ENCODE data around the gene CAP1.

Gene CAP1

DNA sequence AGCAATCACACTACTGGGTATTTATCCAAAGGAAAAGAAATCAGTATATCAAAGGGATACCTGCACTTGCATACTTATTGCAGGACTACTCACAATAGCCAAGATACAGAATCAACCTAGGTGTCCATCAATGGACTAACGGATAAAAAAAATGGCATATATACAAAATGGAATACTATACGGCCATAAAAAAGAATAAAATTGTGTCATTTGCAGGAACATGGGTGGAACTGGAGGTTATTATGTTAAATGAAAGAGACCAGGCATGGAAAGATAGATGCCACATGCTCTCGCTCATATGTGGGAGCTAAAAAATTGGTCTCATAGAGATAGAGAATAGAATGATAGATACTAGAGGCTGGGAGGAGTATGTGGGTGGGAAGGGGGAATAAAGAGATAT lies 29.3 kb upstream of the CAP1 start:
- no peaks in the 10 kb centered on the region for H3K4me1 ChIP-seq (ENCODE audit: control insufficient read depth in 1 of 2, insufficient read depth in 2 of 2, low read length in 2 of 2)
- no peak overlapping the region for H3K9ac ChIP-seq (ENCODE audit: low read depth in 1 of 2, low read length in 2 of 2)

DNA sequence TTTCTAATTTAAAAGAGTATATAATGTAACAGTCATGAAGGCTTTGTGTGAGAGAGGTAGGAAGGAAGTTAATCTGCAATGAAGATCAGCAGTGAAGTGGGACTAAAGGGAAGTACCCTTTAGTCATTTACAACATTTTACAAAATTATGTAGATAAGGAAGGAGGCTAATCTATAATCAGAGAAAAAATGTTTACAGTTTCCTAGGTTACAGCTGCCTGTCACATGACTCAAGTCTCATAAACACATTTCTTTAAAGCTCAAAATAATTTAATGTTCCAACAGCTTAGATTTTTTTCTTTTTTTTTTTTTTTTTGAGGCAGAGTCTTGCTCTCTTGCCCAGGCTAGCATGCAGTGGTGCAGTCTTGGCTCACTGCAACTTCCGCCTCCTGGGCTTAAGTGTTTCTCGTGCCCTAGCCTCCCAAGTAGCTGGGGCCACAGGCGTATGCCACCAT lies 26.2 kb upstream of the CAP1 start:
- Histone ChIP-seq H3K27me3 (ENCODE audit: control insufficient read depth in 1 of 2, insufficient read depth in 2 of 2, low read length in 2 of 2) (no peaks in the 10 kb centered on the region), H3K36me3 (ENCODE audit: control insufficient read depth in 1 of 2, insufficient read depth in 2 of 2, low read length in 2 of 2) (no peaks in the 10 kb centered on the region), H3K4me1 (ENCODE audit: control insufficient read depth in 1 of 2, insufficient read depth in 2 of 2, low read length in 2 of 2) (no peaks in the 10 kb centered on the region), H3K9ac (ENCODE audit: low read depth in 1 of 2, low read length in 2 of 2) (no peak overlapping the region), H3K27ac (ENCODE audit: low read depth, low read length) (no peak overlapping the region), H3K4me3 (ENCODE audit: low read depth in 1 of 2, low read length in 2 of 2) (no peak overlapping the region), H3K9me3 (ENCODE audit: control insufficient read depth in 1 of 2, low read length in 2 of 2) (no peaks in the 10 kb centered on the region)

More for the DNA sequence above, 29.3 kb upstream of the CAP1 start:
- Histone ChIP-seq H3K27me3 (ENCODE audit: control insufficient read depth in 1 of 2, insufficient read depth in 2 of 2, low read length in 2 of 2) (no peaks in the 10 kb centered on the region), H3K9me3 (ENCODE audit: control insufficient read depth in 1 of 2, low read length in 2 of 2) (no peaks in the 10 kb centered on the region), H3K4me3 (ENCODE audit: low read depth in 1 of 2, low read length in 2 of 2) (no peak overlapping the region), H3K27ac (ENCODE audit: low read depth, low read length) (no peak overlapping the region), H3K36me3 (ENCODE audit: control insufficient read depth in 1 of 2, insufficient read depth in 2 of 2, low read length in 2 of 2) (no peaks in the 10 kb centered on the region)

DNA sequence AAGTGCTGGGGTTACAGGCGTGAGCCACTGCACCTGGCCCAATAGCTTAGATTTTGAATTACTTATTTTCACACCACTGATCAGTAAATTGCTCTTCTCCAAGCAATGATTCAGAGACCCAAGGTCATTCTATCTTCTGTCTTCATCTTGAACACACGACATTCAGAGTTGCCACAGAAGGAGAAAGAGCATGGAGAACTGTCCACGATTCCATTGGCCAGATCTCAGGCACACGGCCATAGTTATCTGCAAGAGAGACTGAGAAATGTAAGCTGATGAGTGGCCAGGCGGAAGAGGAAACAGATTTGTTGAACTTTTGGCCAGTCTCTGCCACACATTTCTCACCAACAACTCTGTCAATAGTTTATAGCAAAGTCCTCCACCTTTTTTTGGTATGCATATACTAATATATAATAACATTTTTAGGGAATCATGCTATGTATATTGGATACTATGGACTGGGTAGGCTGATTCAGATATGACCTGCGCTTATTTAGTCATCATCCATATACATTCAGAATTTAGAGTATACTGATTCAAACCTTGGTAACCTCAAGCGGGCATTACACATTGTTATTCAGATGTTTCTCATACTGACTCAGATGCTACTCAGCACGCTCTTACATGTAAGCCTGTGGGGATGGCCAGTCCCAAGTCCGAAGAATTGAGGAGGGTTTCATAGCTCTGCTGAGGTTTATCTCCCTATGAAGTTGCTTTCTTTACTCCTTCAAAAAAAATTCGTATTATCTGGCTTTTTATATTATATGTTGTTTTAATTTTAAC lies 25.5 kb upstream of the CAP1 start:
- Histone ChIP-seq H3K27ac (ENCODE audit: low read depth, low read length) (no peak overlapping the region), H3K36me3 (ENCODE audit: control insufficient read depth in 1 of 2, insufficient read depth in 2 of 2, low read length in 2 of 2) (no peaks in the 10 kb centered on the region), H3K27me3 (ENCODE audit: control insufficient read depth in 1 of 2, insufficient read depth in 2 of 2, low read length in 2 of 2) (no peaks in the 10 kb centered on the region), H3K4me3 (ENCODE audit: low read depth in 1 of 2, low read length in 2 of 2) (no peak overlapping the region), H3K9ac (ENCODE audit: low read depth in 1 of 2, low read length in 2 of 2) (no peak overlapping the region), H3K4me1 (ENCODE audit: control insufficient read depth in 1 of 2, insufficient read depth in 2 of 2, low read length in 2 of 2) (no peaks in the 10 kb centered on the region), H3K9me3 (ENCODE audit: control insufficient read depth in 1 of 2, low read length in 2 of 2) (no peaks in the 10 kb centered on the region)

DNA sequence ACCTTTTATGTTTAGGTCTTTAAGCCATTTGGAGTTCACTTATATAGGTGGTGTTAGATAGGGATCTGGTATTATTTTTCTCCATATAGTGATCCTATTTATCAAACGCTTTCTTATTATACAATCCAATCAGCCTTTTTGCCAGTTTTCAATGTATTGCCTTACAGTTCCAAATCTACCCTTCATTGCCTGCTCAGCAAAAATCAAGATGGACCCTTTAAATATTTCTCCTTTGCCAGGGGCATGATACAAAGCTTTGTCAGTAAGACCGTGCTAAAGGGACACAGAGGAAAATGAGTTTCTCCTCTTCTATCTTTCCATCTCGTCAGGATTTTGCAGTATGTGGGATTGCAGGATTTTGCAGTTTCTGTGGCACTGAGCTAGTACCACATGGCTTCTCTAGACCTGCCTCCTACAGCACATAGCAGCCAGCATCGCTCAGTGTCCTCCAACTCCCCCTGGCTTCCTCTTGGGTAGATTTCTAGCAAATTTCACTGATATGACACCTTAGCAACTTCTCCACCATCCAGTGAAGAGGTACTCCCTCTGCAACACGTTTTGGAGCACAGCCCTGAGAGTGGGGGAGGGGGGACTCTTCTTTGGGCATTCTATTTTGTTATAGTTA lies 22.5 kb upstream of the CAP1 start:
- Histone ChIP-seq H3K27ac (ENCODE audit: low read depth, low read length) (no peak overlapping the region), H3K36me3 (ENCODE audit: control insufficient read depth in 1 of 2, insufficient read depth in 2 of 2, low read length in 2 of 2) (no peaks in the 10 kb centered on the region), H3K4me3 (ENCODE audit: low read depth in 1 of 2, low read length in 2 of 2) (no peak overlapping the region), H3K27me3 (ENCODE audit: control insufficient read depth in 1 of 2, insufficient read depth in 2 of 2, low read length in 2 of 2) (no peaks in the 10 kb centered on the region), H3K4me1 (ENCODE audit: control insufficient read depth in 1 of 2, insufficient read depth in 2 of 2, low read length in 2 of 2) (no peaks in the 10 kb centered on the region), H3K9ac (ENCODE audit: low read depth in 1 of 2, low read length in 2 of 2) (no peak overlapping the region), H3K9me3 (ENCODE audit: control insufficient read depth in 1 of 2, low read length in 2 of 2) (no peaks in the 10 kb centered on the region)

DNA sequence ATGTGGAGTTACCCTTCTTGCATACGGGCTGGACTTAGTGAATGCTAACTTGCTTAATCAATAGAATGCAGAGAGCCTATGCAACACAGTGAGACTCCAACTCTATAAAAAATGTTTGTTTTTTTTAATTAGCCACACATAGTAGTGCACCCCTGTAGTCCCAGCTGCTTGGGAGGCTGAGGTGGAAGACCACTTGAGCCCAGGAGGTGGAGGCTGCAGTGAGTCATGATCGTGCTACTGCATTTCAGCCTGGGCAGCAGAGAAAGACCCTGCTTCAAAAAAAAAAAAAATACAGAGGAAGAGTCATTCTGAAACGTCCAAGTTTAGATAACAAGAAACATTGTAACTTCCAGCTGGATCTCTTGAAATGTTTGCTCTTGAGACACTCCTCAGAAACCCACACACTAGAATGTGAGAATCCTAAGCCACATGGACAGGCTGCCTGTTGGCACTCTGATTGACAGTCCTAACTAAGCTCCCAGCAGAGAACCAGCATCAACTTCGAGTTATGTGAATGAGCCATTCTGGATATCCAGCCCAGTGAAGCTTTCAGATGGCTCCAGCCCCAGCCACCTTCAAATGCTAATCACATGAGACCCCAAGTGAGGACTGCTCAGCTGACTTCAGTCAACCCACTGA lies 20.0 kb upstream of the CAP1 start:
- no peaks in the 10 kb centered on the region for H3K4me1 ChIP-seq (ENCODE audit: control insufficient read depth in 1 of 2, insufficient read depth in 2 of 2, low read length in 2 of 2)
- no peak overlapping the region for H3K4me3 ChIP-seq (ENCODE audit: low read depth in 1 of 2, low read length in 2 of 2)
- no peaks in the 10 kb centered on the region for H3K36me3 ChIP-seq (ENCODE audit: control insufficient read depth in 1 of 2, insufficient read depth in 2 of 2, low read length in 2 of 2)
- peaks cover 0 to 6% of the 10 kb centered on the region in 2 donors for H3K9me3 ChIP-seq (ENCODE audit: control insufficient read depth in 1 of 2, low read length in 2 of 2)
- H3K27me3 ChIP-seq (ENCODE audit: control insufficient read depth in 1 of 2, insufficient read depth in 2 of 2, low read length in 2 of 2): no peaks in the 10 kb centered on the region
- no peak overlapping the region for H3K9ac ChIP-seq (ENCODE audit: low read depth in 1 of 2, low read length in 2 of 2)
- no peak overlapping the region for H3K27ac ChIP-seq (ENCODE audit: low read depth, low read length)

DNA sequence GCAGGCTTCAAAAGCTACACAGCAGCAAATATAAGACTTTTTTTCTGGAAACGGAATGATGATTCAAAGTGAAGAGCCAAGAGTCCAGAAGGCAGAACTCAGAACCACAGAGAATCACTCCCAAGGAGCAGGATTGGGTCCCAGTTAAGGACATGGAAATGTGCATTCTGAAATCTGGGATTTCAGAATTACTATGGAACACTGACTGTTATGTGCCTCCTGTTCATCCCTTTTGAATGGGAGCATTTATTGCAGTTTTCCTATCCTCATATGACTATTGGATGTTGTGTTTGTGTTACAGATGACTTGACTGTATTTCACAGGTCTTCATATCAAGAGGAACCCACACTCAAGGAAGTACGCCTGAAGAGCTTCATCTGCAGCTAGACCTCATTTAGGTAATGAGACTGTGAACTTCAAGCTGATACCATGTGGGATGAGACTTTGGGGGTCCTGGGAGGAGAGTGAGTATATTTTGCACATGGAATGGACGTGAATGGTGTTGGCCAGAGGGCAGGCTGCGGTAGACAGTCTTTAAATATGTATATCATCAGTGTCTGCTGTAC lies 17.1 kb upstream of the CAP1 start:
- Histone ChIP-seq H3K4me1 (ENCODE audit: control insufficient read depth in 1 of 2, insufficient read depth in 2 of 2, low read length in 2 of 2) (peaks cover 0 to under 1% of the 10 kb centered on the region in 2 donors), H3K4me3 (ENCODE audit: low read depth in 1 of 2, low read length in 2 of 2) (no peak overlapping the region), H3K9ac (ENCODE audit: low read depth in 1 of 2, low read length in 2 of 2) (no peak overlapping the region), H3K9me3 (ENCODE audit: control insufficient read depth in 1 of 2, low read length in 2 of 2) (peaks cover 5 to 6% of the 10 kb centered on the region in 2 donors), H3K36me3 (ENCODE audit: control insufficient read depth in 1 of 2, insufficient read depth in 2 of 2, low read length in 2 of 2) (no peaks in the 10 kb centered on the region), H3K27ac (ENCODE audit: low read depth, low read length) (no peak overlapping the region), H3K27me3 (ENCODE audit: control insufficient read depth in 1 of 2, insufficient read depth in 2 of 2, low read length in 2 of 2) (no peaks in the 10 kb centered on the region)

DNA sequence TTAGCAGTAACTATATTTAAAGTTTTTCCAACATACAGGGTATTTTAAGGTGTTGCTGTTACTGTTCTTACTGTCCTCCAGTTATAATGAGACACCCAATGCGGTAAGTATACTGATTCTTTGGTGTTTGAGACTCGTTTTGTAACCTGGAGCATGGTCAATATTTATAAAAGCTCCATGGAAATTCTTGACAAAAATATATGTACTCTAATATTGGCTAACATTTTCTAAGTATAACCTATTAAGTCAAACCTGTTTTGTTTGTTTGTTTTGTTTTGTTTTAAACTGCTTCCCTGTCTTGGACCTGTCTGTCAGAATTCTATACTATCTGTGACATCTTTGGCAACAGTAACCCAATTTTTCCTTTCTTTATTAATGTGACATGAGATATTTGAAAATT lies 15.9 kb upstream of the CAP1 start:
- Histone ChIP-seq H3K27ac (ENCODE audit: low read depth, low read length) (no peak overlapping the region), H3K9ac (ENCODE audit: low read depth in 1 of 2, low read length in 2 of 2) (no peak overlapping the region), H3K9me3 (ENCODE audit: control insufficient read depth in 1 of 2, low read length in 2 of 2) (peaks cover 5 to 6% of the 10 kb centered on the region in 2 donors), H3K4me3 (ENCODE audit: low read depth in 1 of 2, low read length in 2 of 2) (no peak overlapping the region), H3K36me3 (ENCODE audit: control insufficient read depth in 1 of 2, insufficient read depth in 2 of 2, low read length in 2 of 2) (no peaks in the 10 kb centered on the region), H3K4me1 (ENCODE audit: control insufficient read depth in 1 of 2, insufficient read depth in 2 of 2, low read length in 2 of 2) (peaks cover 5% of the 10 kb centered on the region in 2 donors), H3K27me3 (ENCODE audit: control insufficient read depth in 1 of 2, insufficient read depth in 2 of 2, low read length in 2 of 2) (no peaks in the 10 kb centered on the region)

DNA sequence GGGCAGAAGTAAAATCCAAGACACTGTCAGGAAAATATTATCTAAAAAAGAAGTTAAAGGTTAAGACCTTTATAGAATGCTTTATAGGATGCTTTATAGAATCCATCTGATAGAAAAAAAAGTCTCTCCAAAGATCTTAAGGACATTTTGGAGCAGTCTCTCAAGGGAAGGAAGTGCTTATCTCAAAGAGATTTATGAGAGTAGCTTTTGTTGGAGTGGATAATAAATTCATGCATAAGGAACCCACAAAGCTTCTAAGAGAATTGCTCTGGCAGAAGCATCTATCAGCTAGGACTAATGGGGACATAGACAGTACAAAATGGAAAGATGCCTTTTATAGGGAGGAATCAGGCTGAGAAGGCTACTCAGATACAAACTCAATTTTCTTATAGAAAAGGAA lies 12.9 kb upstream of the CAP1 start:
- H3K9ac ChIP-seq (ENCODE audit: low read depth in 1 of 2, low read length in 2 of 2): no peak overlapping the region
- peaks cover 10 to 13% of the 10 kb centered on the region in 2 donors for H3K4me1 ChIP-seq (ENCODE audit: control insufficient read depth in 1 of 2, insufficient read depth in 2 of 2, low read length in 2 of 2)
- H3K4me3 ChIP-seq (ENCODE audit: low read depth in 1 of 2, low read length in 2 of 2): no peak overlapping the region
- H3K27me3 ChIP-seq (ENCODE audit: control insufficient read depth in 1 of 2, insufficient read depth in 2 of 2, low read length in 2 of 2): no peaks in the 10 kb centered on the region
- no peaks in the 10 kb centered on the region for H3K36me3 ChIP-seq (ENCODE audit: control insufficient read depth in 1 of 2, insufficient read depth in 2 of 2, low read length in 2 of 2)
- H3K9me3 ChIP-seq (ENCODE audit: control insufficient read depth in 1 of 2, low read length in 2 of 2): peaks cover 5 to 6% of the 10 kb centered on the region in 2 donors
- no peak overlapping the region for H3K27ac ChIP-seq (ENCODE audit: low read depth, low read length)

DNA sequence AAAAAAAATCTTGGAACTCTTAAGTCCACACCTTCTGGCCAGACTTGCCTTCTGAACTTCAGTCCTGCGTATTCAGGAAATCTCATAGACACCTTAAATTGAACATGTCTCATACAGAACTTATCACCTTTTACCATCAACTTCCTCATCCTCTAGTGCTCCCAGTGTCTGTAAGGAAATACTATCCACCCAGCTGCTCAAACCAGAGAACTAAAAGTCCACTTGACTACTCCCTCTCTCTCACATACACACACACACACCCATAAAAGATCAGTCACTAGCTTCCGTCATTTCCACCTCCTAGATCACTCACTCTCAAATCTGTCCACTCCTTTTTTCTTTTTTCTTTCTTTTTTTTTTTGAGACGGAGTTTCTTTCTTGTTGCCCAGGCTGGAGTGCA lies 10.9 kb upstream of the CAP1 start:
- H3K4me3 ChIP-seq (ENCODE audit: low read depth in 1 of 2, low read length in 2 of 2): no peak overlapping the region
- peaks cover 12 to 15% of the 10 kb centered on the region in 2 donors for H3K4me1 ChIP-seq (ENCODE audit: control insufficient read depth in 1 of 2, insufficient read depth in 2 of 2, low read length in 2 of 2)
- no peaks in the 10 kb centered on the region for H3K36me3 ChIP-seq (ENCODE audit: control insufficient read depth in 1 of 2, insufficient read depth in 2 of 2, low read length in 2 of 2)
- H3K27ac ChIP-seq (ENCODE audit: low read depth, low read length): no peak overlapping the region
- peaks cover 0 to 5% of the 10 kb centered on the region in 2 donors for H3K9me3 ChIP-seq (ENCODE audit: control insufficient read depth in 1 of 2, low read length in 2 of 2)
- H3K27me3 ChIP-seq (ENCODE audit: control insufficient read depth in 1 of 2, insufficient read depth in 2 of 2, low read length in 2 of 2): no peaks in the 10 kb centered on the region
- no peak overlapping the region for H3K9ac ChIP-seq (ENCODE audit: low read depth in 1 of 2, low read length in 2 of 2)

Data from duodenal mucosa (tissue), 2 donors.